HG03439 (cell line): ENCODE results near the gene PPIL6.

ENCODE experiments used
- ATAC-seq: cut with Tn5 transposase; IDR thresholded peaks from one replicate; pipeline ENCODE4 v1.9.1; 2021; ENCODE audit warnings: mild to moderate bottlenecking, moderate library complexity; ENCODE audit not compliant: unreplicated experiment

The PPIL6 gene

DNA sequence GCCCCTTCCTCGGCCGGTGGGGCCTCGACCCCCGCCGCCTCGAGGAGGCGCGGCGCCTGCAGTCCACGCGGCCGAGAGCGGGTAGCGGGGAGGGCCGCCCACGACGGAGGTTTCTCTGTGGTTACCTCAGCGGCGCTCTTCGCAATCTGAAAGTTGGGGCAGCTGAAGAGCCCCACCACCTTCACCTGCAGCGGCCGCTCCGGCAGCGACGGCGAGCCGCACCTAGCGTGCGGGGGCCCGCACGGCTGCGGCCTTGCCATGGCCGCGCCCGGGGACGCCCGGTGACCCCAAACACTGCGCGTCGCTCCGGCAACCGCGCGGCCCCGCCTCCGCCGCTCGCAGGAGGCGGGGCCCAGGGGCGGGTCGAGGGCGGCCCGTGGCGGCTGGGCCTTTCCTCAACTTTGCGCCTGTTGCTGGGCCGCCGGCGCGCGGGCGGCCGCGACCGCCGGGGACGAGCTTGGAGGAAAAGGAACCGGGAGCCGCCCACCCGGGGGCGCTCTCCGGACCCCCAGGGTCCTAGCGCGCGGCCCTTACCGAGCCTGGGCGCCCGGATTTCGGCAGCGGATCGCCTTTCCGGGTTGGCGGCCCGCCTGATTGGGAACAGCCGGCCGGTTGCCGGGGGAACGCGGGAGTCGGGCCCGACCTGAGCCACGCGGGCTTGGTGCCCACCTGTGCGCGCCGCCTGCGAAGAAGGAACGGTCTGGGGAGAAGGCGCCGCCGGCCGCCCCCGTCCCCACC, at the start of gene PPIL6, which contains the start of gene SMPD2:
TSS of gene PPIL6 (minus strand) at position 298 of the 738 bp plus-strand sequence. CDS start at position 260, 38 bp downstream.
TSS of gene SMPD2 (plus strand) at position 394 of the 738 bp plus-strand sequence. CDS start 398 bp downstream, outside the sequence.
- ATAC-seq: peak; percentile 93

- ATAC-seq: no peak
These were observed 47.6 kb upstream of the PPIL6 start for GRCh38 chr6:109488001-109488400.

DNA sequence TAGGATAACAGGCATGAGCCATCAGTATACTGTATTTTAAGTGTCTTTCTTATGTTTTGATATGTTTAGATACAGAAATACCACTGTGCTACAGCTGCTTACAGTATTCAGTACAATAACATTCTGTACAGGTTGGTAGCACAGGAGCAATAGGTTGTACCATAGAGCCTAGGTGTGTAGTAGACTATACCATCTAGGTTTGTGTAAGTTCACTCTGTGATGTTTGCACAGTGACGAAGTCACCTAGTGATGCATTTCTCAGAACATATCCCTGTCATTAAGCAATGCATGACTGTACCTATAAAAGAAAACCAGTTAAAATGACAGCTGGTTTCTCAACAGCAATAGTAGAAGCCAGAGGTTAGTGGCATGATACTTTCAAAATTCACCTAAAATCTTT, 45.6 kb upstream of the PPIL6 start:
- no peak for ATAC-seq

- ATAC-seq: no peak
These were observed 45.0 kb upstream of the PPIL6 start for GRCh38 chr6:109485266-109485935.

DNA sequence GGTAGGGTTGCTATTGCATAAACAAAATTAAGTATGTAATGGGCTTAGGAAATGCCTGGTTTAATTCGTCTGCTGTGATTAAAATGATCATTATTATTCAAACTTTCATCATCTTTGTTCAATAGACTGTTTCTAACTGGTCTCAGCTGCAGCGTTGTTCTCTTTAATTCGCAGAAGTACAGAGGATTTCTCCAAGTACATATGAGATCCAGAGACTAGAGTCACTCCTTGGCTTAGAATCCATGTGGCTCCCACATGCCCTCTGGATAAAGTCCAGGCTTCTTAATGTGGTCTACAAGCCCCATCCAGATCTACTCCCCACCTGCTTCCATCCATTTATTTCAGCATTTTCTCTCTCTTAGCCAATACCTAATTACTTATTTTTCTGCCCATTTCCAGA, 43.7 kb upstream of the PPIL6 start:
- no peak for ATAC-seq

DNA sequence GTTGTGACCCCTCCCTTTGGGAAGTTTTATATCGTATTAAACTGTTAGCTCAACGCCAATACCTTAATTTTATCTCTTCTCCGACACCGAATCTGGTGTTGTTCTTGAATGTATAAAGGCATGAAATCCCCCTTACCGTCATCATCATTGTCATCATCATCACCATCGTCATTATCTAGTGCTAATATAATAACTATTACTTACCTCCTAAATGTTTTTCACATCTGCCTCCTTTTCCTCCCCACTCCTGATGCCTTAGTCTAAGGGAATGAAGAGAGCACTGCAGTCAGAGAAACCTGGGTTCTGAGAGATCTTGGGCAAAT, 43.3 kb upstream of the PPIL6 start:
- ATAC-seq: peak; percentile 5

DNA sequence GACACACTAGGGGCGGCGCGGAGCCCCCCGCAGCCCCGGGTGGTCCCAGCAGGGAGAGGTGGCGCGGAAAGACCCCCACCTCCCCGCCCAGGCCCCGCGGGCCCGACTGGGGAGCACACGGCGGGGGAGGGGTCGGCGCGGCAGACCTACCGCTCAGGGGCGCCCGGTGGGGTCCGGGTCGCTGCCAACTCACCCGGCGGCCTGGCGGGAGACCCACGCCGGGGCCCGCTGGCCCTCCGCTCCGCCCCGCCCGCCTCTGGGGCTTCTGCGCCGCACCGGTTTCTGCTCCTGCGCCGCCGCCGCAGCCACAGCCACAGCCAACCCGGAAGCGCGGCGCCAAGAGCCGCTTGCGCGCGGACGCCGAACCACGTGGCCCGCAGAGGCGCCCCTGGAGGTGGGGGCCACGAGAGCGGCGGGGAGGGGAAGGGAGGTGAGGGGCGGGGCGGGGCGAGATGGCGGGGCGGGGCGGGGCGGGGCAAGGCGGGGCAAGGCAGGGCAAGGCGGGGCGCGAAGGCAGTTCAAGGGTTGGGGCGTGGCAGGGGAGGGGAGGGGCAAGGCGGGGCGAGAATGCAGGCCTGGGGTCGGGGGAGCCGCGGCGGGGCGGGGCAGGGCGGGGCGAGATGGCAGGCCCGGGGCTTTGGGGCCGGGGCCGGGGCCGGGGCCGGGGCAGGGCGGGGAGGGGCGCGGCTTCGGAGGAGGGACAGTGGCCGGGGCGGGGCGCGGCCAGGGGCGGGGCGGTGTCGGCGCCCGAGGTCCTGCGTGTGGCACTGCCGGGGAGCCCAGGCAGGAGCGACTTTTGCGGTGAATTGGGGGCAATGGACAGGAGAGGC, 42.7 kb upstream of the PPIL6 start, which contains the start of gene ZBTB24:
TSS of gene ZBTB24 (minus strand) at position 315 of the 830 bp plus-strand sequence. CDS start 1,193 bp downstream, outside the sequence.
- ATAC-seq: peak; percentile 84

- ATAC-seq: no peak
These were observed 40.6 kb upstream of the PPIL6 start for GRCh38 chr6:109480993-109481480.

GRCh38 chr6:109478841-109479624, 38.6 kb upstream of the PPIL6 start:
- no peak for ATAC-seq

DNA sequence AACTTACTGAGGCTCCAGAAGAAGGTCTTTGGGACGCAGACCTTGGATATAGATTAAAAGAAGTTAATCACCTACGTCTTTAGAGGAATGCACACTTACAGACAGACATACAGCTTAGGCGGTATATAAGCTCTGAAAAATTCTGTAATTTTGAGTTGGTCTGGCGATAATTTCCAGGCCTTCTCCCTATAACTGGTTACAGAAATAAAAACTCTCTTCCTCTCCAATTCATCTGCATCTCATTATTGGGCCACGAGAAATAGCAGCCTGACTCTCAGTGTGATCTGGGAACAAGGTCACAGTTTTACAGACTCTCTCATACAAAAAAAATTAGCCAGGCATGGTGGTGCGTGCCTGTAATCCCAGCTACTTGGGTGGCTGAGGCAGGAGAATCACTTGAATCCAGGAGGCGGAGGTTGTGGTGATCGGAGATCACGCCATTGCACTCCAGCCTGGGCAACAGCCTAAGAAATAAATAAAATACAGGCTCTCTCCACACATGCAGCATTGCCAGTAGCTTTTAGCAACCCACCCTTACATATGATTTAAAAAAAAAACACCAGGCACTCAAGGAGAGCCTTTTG, 37.9 kb upstream of the PPIL6 start:
- no peak for ATAC-seq

DNA sequence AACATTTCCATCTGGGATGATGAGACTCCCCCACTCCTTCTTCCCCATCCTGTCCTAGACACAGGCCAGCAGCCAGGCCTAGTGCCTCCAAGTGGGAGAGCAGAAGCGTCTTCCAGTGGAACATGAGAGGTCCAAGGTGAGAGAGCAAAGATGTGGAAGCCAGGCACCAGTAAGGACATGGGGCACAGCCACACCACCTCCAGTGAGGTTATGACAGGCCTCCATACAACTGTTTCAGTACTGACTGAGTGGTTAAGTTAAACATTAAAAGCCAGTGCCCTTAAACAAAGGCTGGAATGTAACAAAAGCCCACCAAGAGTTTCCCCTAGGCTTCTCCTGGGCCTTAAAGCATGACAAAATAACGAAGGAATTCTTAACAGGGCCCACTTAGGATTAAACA, 37.3 kb upstream of the PPIL6 start:
- no peak for ATAC-seq

- ATAC-seq: no peak
These were observed 36.8 kb upstream of the PPIL6 start for GRCh38 chr6:109477184-109477583.

- ATAC-seq: no peak
These were observed 35.2 kb upstream of the PPIL6 start for GRCh38 chr6:109475625-109476024.

- ATAC-seq: no peak
These were observed 34.6 kb upstream of the PPIL6 start for GRCh38 chr6:109474995-109475394.

- ATAC-seq: no peak
These were observed 32.7 kb upstream of the PPIL6 start for GRCh38 chr6:109473120-109473519.

DNA sequence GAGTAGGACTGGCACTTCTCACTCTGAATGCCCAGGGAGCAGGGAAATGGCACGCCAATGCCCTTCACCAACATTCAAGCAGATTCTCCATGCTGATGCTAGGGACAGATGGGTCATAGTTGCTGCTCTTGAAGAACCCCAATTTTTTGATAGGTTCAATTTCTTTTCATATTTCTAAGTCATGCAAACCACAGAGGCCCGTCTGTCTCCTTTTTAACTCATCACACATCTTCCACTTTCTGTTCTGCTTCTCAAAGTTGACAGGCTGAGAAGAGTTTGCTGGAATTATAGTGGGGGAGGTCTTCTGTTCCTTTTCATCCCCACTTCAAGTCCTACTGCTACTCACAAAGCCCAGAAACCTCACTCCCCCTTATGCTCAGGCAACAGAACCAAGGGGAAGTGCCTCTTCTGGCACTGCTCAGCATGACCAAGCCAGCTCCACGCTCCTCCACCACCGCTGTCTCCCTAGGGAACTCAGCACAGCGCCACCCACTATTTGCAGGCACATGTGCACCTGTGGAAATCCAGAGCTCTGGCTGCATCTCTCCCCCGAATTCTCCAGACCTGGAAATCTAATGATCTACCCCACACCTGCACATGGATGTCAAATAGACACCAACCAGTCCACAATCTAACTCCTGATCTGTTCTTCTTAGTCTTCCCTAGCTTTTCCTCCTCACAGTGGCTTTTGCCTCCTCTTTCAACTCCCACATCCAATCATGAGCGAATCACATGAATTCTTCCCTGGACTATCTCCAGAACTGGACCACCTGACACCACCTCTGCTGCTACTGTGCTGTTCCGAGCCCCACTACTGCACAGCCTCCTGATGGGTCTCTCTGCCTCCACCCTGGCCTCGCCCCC, 31.9 kb upstream of the PPIL6 start:
- peak; percentile 65 for ATAC-seq

GRCh38 chr6:109471105-109471810, 30.8 kb upstream of the PPIL6 start:
- ATAC-seq: no peak

- ATAC-seq: no peak
These were observed 29.3 kb upstream of the PPIL6 start for GRCh38 chr6:109469591-109470189.
